ENCODE measurements around the gene ARFGAP1.

Gene ARFGAP1

GRCh38 chr20:63268671-63269439 lies 3.8 kb upstream of the ARFGAP1 start:
- no peak for TF ChIP-seq CTCF (IDR thresholded peaks at IDR 0.05; ENCODE audit: control extremely low read depth, extremely low read depth, low read depth, missing control alignments)
- ChIA-PET CTCF (no interaction called here), POLR2A (no interaction called here)
- no peak for DNase-seq (ENCODE audit: extremely low spot score)

- TF ChIP-seq CTCF (IDR thresholded peaks at IDR 0.05; ENCODE audit: control extremely low read depth, extremely low read depth, low read depth, missing control alignments) = no peak
- CTCF ChIA-PET = interaction anchor here (1.4 to 1.8 kb wide), 3 partner anchors 17 to 87 kb away, joined by 3 to 12 read pairs (median 4); no protein-coding TSS in a partner anchor
- POLR2A ChIA-PET = no interaction called here
- DNase-seq (ENCODE audit: extremely low spot score) = no peak
Observed at GRCh38 chr20:63269724-63270123, 2.9 kb upstream of the ARFGAP1 start.

- no peak for DNase-seq (ENCODE audit: extremely low spot score)
- TF ChIP-seq CTCF (IDR thresholded peaks at IDR 0.05; ENCODE audit: control extremely low read depth, extremely low read depth, low read depth, missing control alignments) = no peak
- ChIA-PET CTCF (interaction anchor here (1.4 to 1.8 kb wide), 3 partner anchors 18 to 88 kb away, joined by 3 to 12 read pairs (median 4); no protein-coding TSS in a partner anchor), POLR2A (no interaction called here)
Observed at GRCh38 chr20:63270606-63271325, 1.8 kb upstream of the ARFGAP1 start.

- POLR2A ChIA-PET = no interaction called here
- CTCF ChIA-PET = interaction anchor here (1.0 to 2.6 kb wide), 4 partner anchors 8 to 50 kb away, joined by 4 to 15 read pairs (median 6); no protein-coding TSS in a partner anchor
- DNase-seq (ENCODE audit: extremely low spot score) = no peak
- TF ChIP-seq CTCF (IDR thresholded peaks at IDR 0.05; ENCODE audit: control extremely low read depth, extremely low read depth, low read depth, missing control alignments) = no peak
Observed at GRCh38 chr20:63273059-63273579, 506 bp downstream of the ARFGAP1 start.

GRCh38 chr20:63273635-63274380 lies 1.2 kb downstream of the ARFGAP1 start:
- ChIA-PET CTCF (interaction anchor here (2.6 kb wide), 1 partner anchor 50 kb away, joined by 15 read pairs; no protein-coding TSS in a partner anchor), POLR2A (no interaction called here)
- no peak for TF ChIP-seq CTCF (IDR thresholded peaks at IDR 0.05; ENCODE audit: control extremely low read depth, extremely low read depth, low read depth, missing control alignments)
- DNase-seq (ENCODE audit: extremely low spot score) = no peak

Data from GM10248 (cell line).